Measurements from ENCODE around the gene PTRHD1. TPM values are rescaled to one million over a fixed set of nuclear protein-coding genes. Genes with fewer than 3 reads are reported as not detected.

The PTRHD1 gene
- total and polyA plus RNA-seq, 2 donors (not counting 1 experiment from before 2014, with no cell fraction given): 20.2 to 29.8 TPM

DNA sequence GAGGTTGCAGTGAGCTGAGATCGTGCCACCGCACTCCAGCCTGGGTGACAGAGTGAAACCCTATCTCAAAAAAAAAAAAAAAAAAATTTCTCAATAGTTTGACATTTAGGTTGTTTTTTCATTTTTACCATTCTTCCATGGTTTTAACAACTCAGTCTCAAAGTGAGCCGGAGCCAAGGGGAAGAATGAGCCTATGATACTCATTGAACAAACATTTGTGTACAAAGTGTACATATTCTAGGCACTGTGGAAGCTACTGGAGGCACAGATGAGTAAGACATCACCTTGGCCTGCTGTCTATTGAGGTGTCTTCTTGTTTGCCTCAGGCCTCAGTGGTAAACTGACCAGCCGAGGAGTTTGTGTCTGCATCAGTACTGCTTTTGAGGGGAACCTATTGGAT, 22.0 kb upstream of the PTRHD1 start:
- Mint-ChIP-seq H3K27ac (no peak overlapping the region), H3K27me3 (no peaks in the 10 kb centered on the region), H3K9me3 (ENCODE audit: insufficient read depth) (no peaks in the 10 kb centered on the region), H3K4me3 (no peak overlapping the region), H3K4me1 (peaks cover 2% of the 10 kb centered on the region)
- POLR2A ChIA-PET: no interaction called here
- no peak overlapping the region for H3K27ac ChIP-seq (ENCODE audit: low read length in 2 of 2)
- H3K4me2 ChIP-seq (replicated peaks; ENCODE audit: low read depth, low read length, poor library complexity, severe bottlenecking): no peak overlapping the region
- no peaks in the 10 kb centered on the region for H3K4me1 ChIP-seq (ENCODE audit: control insufficient read depth in 2 of 2, insufficient read depth in 2 of 2, low read length in 2 of 2)
- DNase-seq: no peak
- 86% methylated on average over 1 of the region's 4 CpGs for WGBS (ENCODE audit: insufficient coverage)
- ATAC-seq (ENCODE audit: low read depth): no peak
- CTCF ChIA-PET: interaction anchor here (1.2 to 1.4 kb wide), 2 partner anchors 8 to 11 kb away, joined by 3 to 4 read pairs; no protein-coding TSS in a partner anchor
- H2AFZ ChIP-seq (ENCODE audit: insufficient read depth, low read depth, low read length, poor library complexity, severe bottlenecking): no peak overlapping the region
- TF ChIP-seq EZH2 (IDR thresholded peaks at IDR 0.05; ENCODE audit: borderline replicate concordance, insufficient read depth, low read depth, low read length, poor library complexity, severe bottlenecking): no peak
- TF ChIP-seq, protein P1, sequence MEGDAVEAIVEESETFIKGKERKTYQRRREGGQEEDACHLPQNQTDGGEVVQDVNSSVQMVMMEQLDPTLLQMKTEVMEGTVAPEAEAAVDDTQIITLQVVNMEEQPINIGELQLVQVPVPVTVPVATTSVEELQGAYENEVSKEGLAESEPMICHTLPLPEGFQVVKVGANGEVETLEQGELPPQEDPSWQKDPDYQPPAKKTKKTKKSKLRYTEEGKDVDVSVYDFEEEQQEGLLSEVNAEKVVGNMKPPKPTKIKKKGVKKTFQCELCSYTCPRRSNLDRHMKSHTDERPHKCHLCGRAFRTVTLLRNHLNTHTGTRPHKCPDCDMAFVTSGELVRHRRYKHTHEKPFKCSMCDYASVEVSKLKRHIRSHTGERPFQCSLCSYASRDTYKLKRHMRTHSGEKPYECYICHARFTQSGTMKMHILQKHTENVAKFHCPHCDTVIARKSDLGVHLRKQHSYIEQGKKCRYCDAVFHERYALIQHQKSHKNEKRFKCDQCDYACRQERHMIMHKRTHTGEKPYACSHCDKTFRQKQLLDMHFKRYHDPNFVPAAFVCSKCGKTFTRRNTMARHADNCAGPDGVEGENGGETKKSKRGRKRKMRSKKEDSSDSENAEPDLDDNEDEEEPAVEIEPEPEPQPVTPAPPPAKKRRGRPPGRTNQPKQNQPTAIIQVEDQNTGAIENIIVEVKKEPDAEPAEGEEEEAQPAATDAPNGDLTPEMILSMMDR (IDR thresholded peaks at IDR 0.05): no peak
- no peak overlapping the region for H3K4me3 ChIP-seq (ENCODE audit: control extremely low read depth in 1 of 5, extremely low read depth in 1 of 5, insufficient read depth in 1 of 5, low read depth in 2 of 5, low read length in 4 of 5)
- intact Hi-C loops (cut with micrococcal nuclease): no loop called here
- no peaks in the 10 kb centered on the region for H4K20me1 ChIP-seq (ENCODE audit: control insufficient read depth, insufficient read depth, low read length, poor library complexity, severe bottlenecking)
- H3K9me3 ChIP-seq (ENCODE audit: control extremely low read depth in 1 of 3, control insufficient read depth in 2 of 3, insufficient read depth in 1 of 3, low read length in 2 of 3): no peaks in the 10 kb centered on the region
- H3K9ac ChIP-seq (ENCODE audit: low read length): no peak overlapping the region
- peaks cover 37% of the 10 kb centered on the region for H3K79me2 ChIP-seq (ENCODE audit: control insufficient read depth, insufficient read depth, low read length)
- peaks cover 0 to 23% of the 10 kb centered on the region in 2 experiments for H3K36me3 ChIP-seq (replicated peaks in 1 of 2; ENCODE audit: control extremely low read depth in 1 of 2, control insufficient read depth in 1 of 2, extremely low read depth in 1 of 2, insufficient read depth in 2 of 2, low read length in 1 of 2)
- H3K27me3 ChIP-seq (replicated peaks in 1 of 4; ENCODE audit: control extremely low read depth in 1 of 4, control insufficient read depth in 3 of 4, insufficient read depth in 4 of 4, low read length in 3 of 4): no peaks in the 10 kb centered on the region

DNA sequence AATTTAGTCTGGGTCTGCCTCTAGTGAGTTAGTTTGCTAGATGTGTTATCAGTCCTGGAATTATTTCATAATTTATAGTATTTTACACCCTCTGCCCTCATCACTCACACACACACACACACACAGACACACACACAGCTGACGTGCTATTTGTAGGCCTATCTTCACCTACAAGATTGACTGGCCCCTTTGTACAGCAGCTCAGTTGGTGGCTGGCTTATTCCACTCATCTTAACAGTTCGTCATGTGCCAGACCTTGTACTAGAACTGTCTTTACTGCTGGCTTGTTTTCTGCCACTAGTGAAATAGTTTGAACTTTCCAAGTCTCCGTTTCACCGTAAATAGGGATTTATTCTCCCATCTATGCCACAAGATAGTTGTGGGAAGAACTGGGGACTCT, 21.3 kb upstream of the PTRHD1 start:
- H3K9me3 ChIP-seq (ENCODE audit: control extremely low read depth in 1 of 3, control insufficient read depth in 2 of 3, insufficient read depth in 1 of 3, low read length in 2 of 3): no peaks in the 10 kb centered on the region
- Mint-ChIP-seq H3K4me3 (no peak overlapping the region), H3K27me3 (no peaks in the 10 kb centered on the region), H3K9me3 (ENCODE audit: insufficient read depth) (no peaks in the 10 kb centered on the region), H3K27ac (no peak overlapping the region), H3K4me1 (peaks cover 2% of the 10 kb centered on the region)
- peaks cover 0 to 20% of the 10 kb centered on the region in 2 experiments for H3K36me3 ChIP-seq (replicated peaks in 1 of 2; ENCODE audit: control extremely low read depth in 1 of 2, control insufficient read depth in 1 of 2, extremely low read depth in 1 of 2, insufficient read depth in 2 of 2, low read length in 1 of 2)
- ChIA-PET POLR2A (no interaction called here), CTCF (interaction anchor here (1.4 kb wide), 1 partner anchor 9 kb away, joined by 4 read pairs; no protein-coding TSS in a partner anchor)
- no peak overlapping the region for H3K9ac ChIP-seq (ENCODE audit: low read length)
- H3K79me2 ChIP-seq (ENCODE audit: control insufficient read depth, insufficient read depth, low read length): peaks cover 37% of the 10 kb centered on the region
- no peak overlapping the region for H3K4me2 ChIP-seq (replicated peaks; ENCODE audit: low read depth, low read length, poor library complexity, severe bottlenecking)
- no peaks in the 10 kb centered on the region for H4K20me1 ChIP-seq (ENCODE audit: control insufficient read depth, insufficient read depth, low read length, poor library complexity, severe bottlenecking)
- DNase-seq (no peak), ATAC-seq (ENCODE audit: low read depth) (no peak)
- no peaks in the 10 kb centered on the region for H3K27me3 ChIP-seq (replicated peaks in 1 of 4; ENCODE audit: control extremely low read depth in 1 of 4, control insufficient read depth in 3 of 4, insufficient read depth in 4 of 4, low read length in 3 of 4)
- H2AFZ ChIP-seq (ENCODE audit: insufficient read depth, low read depth, low read length, poor library complexity, severe bottlenecking): no peak overlapping the region
- no peak for TF ChIP-seq EZH2 (IDR thresholded peaks at IDR 0.05; ENCODE audit: borderline replicate concordance, insufficient read depth, low read depth, low read length, poor library complexity, severe bottlenecking)
- TF ChIP-seq, protein P1 (IDR thresholded peaks at IDR 0.05): no peak
- H3K4me3 ChIP-seq (ENCODE audit: control extremely low read depth in 1 of 5, extremely low read depth in 1 of 5, insufficient read depth in 1 of 5, low read depth in 2 of 5, low read length in 4 of 5): no peak overlapping the region
- WGBS (ENCODE audit: insufficient coverage): 80% methylated on average over 1 of the region's 4 CpGs
- intact Hi-C loops (cut with micrococcal nuclease): no loop called here
- no peak overlapping the region for H3K27ac ChIP-seq (ENCODE audit: low read length in 2 of 2)
- no peaks in the 10 kb centered on the region for H3K4me1 ChIP-seq (ENCODE audit: control insufficient read depth in 2 of 2, insufficient read depth in 2 of 2, low read length in 2 of 2)
